ENCODE measurements around the gene GRB2. TPM values are rescaled to one million over a fixed set of nuclear protein-coding genes. Genes with fewer than 3 reads are reported as not detected.

Gene GRB2
- total and polyA plus RNA-seq, 10 of the 15 experiments (the other 5 are each of a cell fraction or from before 2014, with no cell fraction given), result 113 to 268 (median 158) TPM

DNA sequence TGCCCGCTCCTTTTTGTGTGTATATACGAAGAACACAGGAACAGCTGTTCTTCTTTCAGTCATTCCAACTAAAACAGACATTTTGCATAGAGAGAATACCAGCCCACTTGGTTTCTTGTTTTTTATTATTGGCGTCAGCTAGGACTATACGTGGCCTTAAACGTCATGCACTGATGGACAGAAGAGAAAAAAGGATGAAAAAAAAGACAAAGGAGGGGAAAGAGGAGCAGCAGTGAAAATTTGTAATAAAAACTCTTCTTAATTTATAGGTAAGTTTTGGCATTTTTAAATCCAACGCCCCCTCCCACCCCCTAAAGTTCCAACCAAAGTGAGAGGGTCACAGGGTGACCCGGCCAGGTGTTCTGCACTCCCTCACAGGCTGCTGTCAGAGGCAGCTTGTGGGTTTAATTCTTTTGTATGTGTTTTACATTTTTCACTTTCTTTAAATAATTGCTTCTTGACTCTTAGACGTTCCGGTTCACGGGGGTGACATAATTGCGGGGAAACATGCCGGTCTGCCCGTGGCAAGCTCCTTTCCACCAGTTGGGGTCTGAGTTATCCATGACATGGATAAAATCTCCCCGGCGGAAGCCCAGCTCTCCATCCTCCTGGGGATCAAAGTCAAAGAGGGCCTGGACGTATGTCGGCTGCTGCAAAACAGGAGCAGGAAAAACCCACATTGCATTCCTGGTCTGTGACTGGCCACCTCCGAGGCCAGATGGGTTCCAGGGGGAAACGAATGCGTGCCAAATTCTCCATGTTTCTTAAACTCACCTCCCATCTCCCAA is 85.4 kb downstream of the GRB2 start (continued):
- TF ChIP-seq NBN (IDR thresholded peaks at IDR 0.05) (no peak), RBBP5 (conservative IDR thresholded peaks at IDR 0.05) (no peak), PAX8 (IDR thresholded peaks at IDR 0.05) (no peak), HCFC1 (IDR thresholded peaks at IDR 0.05; ENCODE audit: low read length) (no peak), TCF7 (IDR thresholded peaks at IDR 0.05; ENCODE audit: borderline replicate concordance) (no peak), MEF2A (IDR thresholded peaks at IDR 0.05; ENCODE audit: insufficient read depth, low read depth, low read length) (peak; percentile 81), TBL1XR1 (IDR thresholded peaks at IDR 0.05; ENCODE audit: low read depth, low read length) (peak; percentile 54; the same call in 1 of the 2 replicates), GABPA (IDR thresholded peaks at IDR 0.05; ENCODE audit: low read depth) (0 out of 2 replicates have a peak, but pooled peaks have one; percentile 32), RELA (IDR thresholded peaks at IDR 0.05; ENCODE audit: borderline replicate concordance, partially characterized antibody) (peak; percentile 22), PML (IDR thresholded peaks at IDR 0.05; ENCODE audit: low read length) (no peak), HDAC6 (IDR thresholded peaks at IDR 0.05; ENCODE audit: unreplicated experiment) (no peak), ESRRA (IDR thresholded peaks at IDR 0.05; ENCODE audit: low read length) (no peak), BMI1 (IDR thresholded peaks at IDR 0.05; ENCODE audit: borderline replicate concordance) (no peak), BCL11A (IDR thresholded peaks at IDR 0.05; ENCODE audit: low read depth, low read length) (no peak; the same call in 1 of the 2 replicates), SREBF1 (IDR thresholded peaks at IDR 0.05; ENCODE audit: low read length) (no peak), RUNX3 (IDR thresholded peaks at IDR 0.05; ENCODE audit: low read length) (peak; percentile 77; the same call in 1 of the 2 replicates)
- TF ChIP-seq, protein P1, sequence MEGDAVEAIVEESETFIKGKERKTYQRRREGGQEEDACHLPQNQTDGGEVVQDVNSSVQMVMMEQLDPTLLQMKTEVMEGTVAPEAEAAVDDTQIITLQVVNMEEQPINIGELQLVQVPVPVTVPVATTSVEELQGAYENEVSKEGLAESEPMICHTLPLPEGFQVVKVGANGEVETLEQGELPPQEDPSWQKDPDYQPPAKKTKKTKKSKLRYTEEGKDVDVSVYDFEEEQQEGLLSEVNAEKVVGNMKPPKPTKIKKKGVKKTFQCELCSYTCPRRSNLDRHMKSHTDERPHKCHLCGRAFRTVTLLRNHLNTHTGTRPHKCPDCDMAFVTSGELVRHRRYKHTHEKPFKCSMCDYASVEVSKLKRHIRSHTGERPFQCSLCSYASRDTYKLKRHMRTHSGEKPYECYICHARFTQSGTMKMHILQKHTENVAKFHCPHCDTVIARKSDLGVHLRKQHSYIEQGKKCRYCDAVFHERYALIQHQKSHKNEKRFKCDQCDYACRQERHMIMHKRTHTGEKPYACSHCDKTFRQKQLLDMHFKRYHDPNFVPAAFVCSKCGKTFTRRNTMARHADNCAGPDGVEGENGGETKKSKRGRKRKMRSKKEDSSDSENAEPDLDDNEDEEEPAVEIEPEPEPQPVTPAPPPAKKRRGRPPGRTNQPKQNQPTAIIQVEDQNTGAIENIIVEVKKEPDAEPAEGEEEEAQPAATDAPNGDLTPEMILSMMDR (IDR thresholded peaks at IDR 0.05 in 2 of 3, conservative IDR thresholded peaks at IDR 0.05 in 1 of 3; ENCODE audit: control insufficient read depth in 2 of 3, extremely low read depth in 1 of 3, insufficient read depth in 1 of 3, low read depth in 3 of 3, low read length in 3 of 3), result no peak
- TF ChIP-seq, protein P2, sequence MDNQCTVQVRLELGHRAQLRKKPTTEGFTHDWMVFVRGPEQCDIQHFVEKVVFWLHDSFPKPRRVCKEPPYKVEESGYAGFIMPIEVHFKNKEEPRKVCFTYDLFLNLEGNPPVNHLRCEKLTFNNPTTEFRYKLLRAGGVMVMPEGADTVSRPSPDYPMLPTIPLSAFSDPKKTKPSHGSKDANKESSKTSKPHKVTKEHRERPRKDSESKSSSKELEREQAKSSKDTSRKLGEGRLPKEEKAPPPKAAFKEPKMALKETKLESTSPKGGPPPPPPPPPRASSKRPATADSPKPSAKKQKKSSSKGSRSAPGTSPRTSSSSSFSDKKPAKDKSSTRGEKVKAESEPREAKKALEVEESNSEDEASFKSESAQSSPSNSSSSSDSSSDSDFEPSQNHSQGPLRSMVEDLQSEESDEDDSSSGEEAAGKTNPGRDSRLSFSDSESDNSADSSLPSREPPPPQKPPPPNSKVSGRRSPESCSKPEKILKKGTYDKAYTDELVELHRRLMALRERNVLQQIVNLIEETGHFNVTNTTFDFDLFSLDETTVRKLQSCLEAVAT (IDR thresholded peaks at IDR 0.05), result no peak
- TF ChIP-seq, protein P3, sequence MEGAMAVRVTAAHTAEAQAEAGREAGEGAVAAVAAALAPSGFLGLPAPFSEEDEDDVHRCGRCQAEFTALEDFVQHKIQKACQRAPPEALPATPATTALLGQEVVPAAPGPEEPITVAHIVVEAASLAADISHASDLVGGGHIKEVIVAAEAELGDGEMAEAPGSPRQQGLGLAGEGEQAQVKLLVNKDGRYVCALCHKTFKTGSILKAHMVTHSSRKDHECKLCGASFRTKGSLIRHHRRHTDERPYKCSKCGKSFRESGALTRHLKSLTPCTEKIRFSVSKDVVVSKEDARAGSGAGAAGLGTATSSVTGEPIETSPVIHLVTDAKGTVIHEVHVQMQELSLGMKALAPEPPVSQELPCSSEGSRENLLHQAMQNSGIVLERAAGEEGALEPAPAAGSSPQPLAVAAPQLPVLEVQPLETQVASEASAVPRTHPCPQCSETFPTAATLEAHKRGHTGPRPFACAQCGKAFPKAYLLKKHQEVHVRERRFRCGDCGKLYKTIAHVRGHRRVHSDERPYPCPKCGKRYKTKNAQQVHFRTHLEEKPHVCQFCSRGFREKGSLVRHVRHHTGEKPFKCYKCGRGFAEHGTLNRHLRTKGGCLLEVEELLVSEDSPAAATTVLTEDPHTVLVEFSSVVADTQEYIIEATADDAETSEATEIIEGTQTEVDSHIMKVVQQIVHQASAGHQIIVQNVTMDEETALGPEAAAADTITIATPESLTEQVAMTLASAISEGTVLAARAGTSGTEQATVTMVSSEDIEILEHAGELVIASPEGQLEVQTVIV (IDR thresholded peaks at IDR 0.05; ENCODE audit: borderline replicate concordance, partially characterized antibody), result no peak
- TF ChIP-seq, protein P4, sequence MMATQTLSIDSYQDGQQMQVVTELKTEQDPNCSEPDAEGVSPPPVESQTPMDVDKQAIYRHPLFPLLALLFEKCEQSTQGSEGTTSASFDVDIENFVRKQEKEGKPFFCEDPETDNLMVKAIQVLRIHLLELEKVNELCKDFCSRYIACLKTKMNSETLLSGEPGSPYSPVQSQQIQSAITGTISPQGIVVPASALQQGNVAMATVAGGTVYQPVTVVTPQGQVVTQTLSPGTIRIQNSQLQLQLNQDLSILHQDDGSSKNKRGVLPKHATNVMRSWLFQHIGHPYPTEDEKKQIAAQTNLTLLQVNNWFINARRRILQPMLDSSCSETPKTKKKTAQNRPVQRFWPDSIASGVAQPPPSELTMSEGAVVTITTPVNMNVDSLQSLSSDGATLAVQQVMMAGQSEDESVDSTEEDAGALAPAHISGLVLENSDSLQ (IDR thresholded peaks at IDR 0.05), result peak; percentile 40; the same call in 1 of the 2 replicates
- TF ChIP-seq, protein P5, sequence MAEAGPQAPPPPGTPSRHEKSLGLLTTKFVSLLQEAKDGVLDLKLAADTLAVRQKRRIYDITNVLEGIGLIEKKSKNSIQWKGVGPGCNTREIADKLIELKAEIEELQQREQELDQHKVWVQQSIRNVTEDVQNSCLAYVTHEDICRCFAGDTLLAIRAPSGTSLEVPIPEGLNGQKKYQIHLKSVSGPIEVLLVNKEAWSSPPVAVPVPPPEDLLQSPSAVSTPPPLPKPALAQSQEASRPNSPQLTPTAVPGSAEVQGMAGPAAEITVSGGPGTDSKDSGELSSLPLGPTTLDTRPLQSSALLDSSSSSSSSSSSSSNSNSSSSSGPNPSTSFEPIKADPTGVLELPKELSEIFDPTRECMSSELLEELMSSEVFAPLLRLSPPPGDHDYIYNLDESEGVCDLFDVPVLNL (IDR thresholded peaks at IDR 0.05; ENCODE audit: low read depth, low read length), result no peak
- TF ChIP-seq, protein P6, sequence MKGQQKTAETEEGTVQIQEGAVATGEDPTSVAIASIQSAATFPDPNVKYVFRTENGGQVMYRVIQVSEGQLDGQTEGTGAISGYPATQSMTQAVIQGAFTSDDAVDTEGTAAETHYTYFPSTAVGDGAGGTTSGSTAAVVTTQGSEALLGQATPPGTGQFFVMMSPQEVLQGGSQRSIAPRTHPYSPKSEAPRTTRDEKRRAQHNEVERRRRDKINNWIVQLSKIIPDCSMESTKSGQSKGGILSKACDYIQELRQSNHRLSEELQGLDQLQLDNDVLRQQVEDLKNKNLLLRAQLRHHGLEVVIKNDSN (IDR thresholded peaks at IDR 0.05; ENCODE audit: borderline replicate concordance, extremely low read length, insufficient read depth, low read depth, low read length), result no peak

Measured in GM12878 (cell line).